Fibroblast of lung (primary cell): ENCODE measurements around the gene XPC. TPM values are rescaled to one million over a fixed set of nuclear protein-coding genes. Genes with fewer than 3 reads are reported as not detected.

Experiments used
- DNase-seq, 2 donors: peaks; one replicate each; pipeline versions ENCODE4 v3.0.0 to v3.0.0-alpha.2; 2010; ENCODE audit warnings: low read depth in 2 of 2
- H2AFZ ChIP-seq: 2 replicates; pipeline ENCODE4 v1.5.1; 2012; ENCODE audit warnings: low read length, control low read depth, inconsistent platforms
- H3K27ac ChIP-seq: 2 replicates; pipeline ENCODE4 v1.5.1; 2011; ENCODE audit warnings: low read length, control low read depth; ENCODE audit not compliant: insufficient read depth
- H3K27me3 ChIP-seq: 2 replicates; pipeline ENCODE4 v1.5.1; 2011; ENCODE audit warnings: mild to moderate bottlenecking, low read length; ENCODE audit not compliant: control insufficient read depth, insufficient read depth
- H3K36me3 ChIP-seq: 2 replicates; pipeline ENCODE4 v1.5.1; 2011; ENCODE audit warnings: low read length; ENCODE audit not compliant: control insufficient read depth, insufficient read depth
- H3K4me1 ChIP-seq: 2 replicates; pipeline ENCODE4 v1.5.1; 2011; ENCODE audit warnings: low read length; ENCODE audit not compliant: control insufficient read depth, insufficient read depth; ENCODE audit errors: extremely low read depth
- H3K4me2 ChIP-seq: 2 replicates; pipeline ENCODE4 v1.5.1; 2011; ENCODE audit warnings: low read length, control low read depth; ENCODE audit not compliant: insufficient read depth; ENCODE audit errors: extremely low read depth
- H3K4me3 ChIP-seq, 4 experiments: fragments of 200-600 bp in 1 of 4; sonication (generic) in 1 of 4; replicated peaks in 1 of 4; 2 replicates each; pipeline ENCODE4 v1.5.1; 2011 to 2016; ENCODE audit warnings: low read length in 4 of 4, low read depth in 3 of 4, mild to moderate bottlenecking in 3 of 4, control low read depth in 2 of 4, inconsistent platforms in 1 of 4, mixed read lengths in 1 of 4; ENCODE audit not compliant: insufficient read depth in 1 of 4; ENCODE audit errors: control extremely low read depth in 1 of 4
- H3K79me2 ChIP-seq: 2 replicates; pipeline ENCODE4 v1.5.1; 2012; ENCODE audit warnings: mild to moderate bottlenecking, low read length, inconsistent platforms; ENCODE audit not compliant: control insufficient read depth, insufficient read depth
- H3K9ac ChIP-seq: 2 replicates; pipeline ENCODE4 v1.5.1; 2011; ENCODE audit warnings: mild to moderate bottlenecking, low read length, control low read depth; ENCODE audit not compliant: insufficient read depth
- H3K9me3 ChIP-seq: 2 replicates; pipeline ENCODE4 v1.5.1; 2012; ENCODE audit warnings: low read depth, low read length; ENCODE audit not compliant: control insufficient read depth, insufficient read depth
- H4K20me1 ChIP-seq: 2 replicates; pipeline ENCODE4 v1.5.1; 2011; ENCODE audit warnings: low read length; ENCODE audit not compliant: control insufficient read depth, insufficient read depth; ENCODE audit errors: extremely low read depth
- CTCF ChIP-seq, 2 donors: IDR thresholded peaks in 1 of 2; conservative IDR thresholded peaks in 1 of 2; 1 replicate in 1 of 2; 2 replicates in 1 of 2; pipeline ENCODE4 v1.5.1; 2011 to 2012; ENCODE audit warnings: low read length in 2 of 2, control low read depth in 1 of 2, inconsistent platforms in 1 of 2, low read depth in 1 of 2, mild to moderate bottlenecking in 1 of 2
- EZH2 ChIP-seq: IDR thresholded peaks from 2 replicates; pipeline ENCODE4 v1.5.1; 2012; ENCODE audit warnings: low read length, control low read depth, mild to moderate bottlenecking; ENCODE audit errors: missing control alignments
- polyA plus RNA-seq, 2 donors: library from polyadenylated mRNA; depleted of rRNA in 1 of 2; stranded (reverse) in 1 of 2; unstranded in 1 of 2; fragments of >200 nt; gene quantifications; 2 replicates each; pipeline ENCODE4 v1.2.1, GENCODE V29; 2011 to 2012; ENCODE audit warnings: missing spikeins in 1 of 2
- total RNA-seq: library from RNA; depleted of rRNA; stranded (reverse); fragments of >200 nt; gene quantifications from 2 replicates; pipeline ENCODE4 v1.2.1, GENCODE V29; 2014

The XPC gene
- total and polyA plus RNA-seq, 2 donors (not counting 1 experiment from before 2014, with no cell fraction given) = 18.4 to 95.6 TPM

- no peak for TF ChIP-seq EZH2
- TF ChIP-seq CTCF (conservative IDR thresholded peaks at IDR 0.05 in 1 of 2, IDR thresholded peaks at IDR 0.05 in 1 of 2; ENCODE audit: low read depth in 1 of 2, low read length in 2 of 2) = no peak
These were observed 21.9 kb upstream of the XPC start for GRCh38 chr3:14200276-14200675.

GRCh38 chr3:14199641-14200040 is 21.2 kb upstream of the XPC start:
- H3K9ac ChIP-seq = no peak overlapping the region
- no peaks in the 10 kb centered on the region for H3K27me3 ChIP-seq
- no peak for DNase-seq
- peaks cover 2% of the 10 kb centered on the region for H3K79me2 ChIP-seq
- H4K20me1 ChIP-seq = no peaks in the 10 kb centered on the region
- peaks cover 2% of the 10 kb centered on the region for H3K36me3 ChIP-seq
- no peak overlapping the region for H2AFZ ChIP-seq
- no peaks in the 10 kb centered on the region for H3K9me3 ChIP-seq
- H3K4me3 ChIP-seq = no peak overlapping the region
- no peak overlapping the region for H3K4me2 ChIP-seq
- TF ChIP-seq EZH2 (no peak), CTCF (conservative IDR thresholded peaks at IDR 0.05 in 1 of 2, IDR thresholded peaks at IDR 0.05 in 1 of 2; ENCODE audit: low read depth in 1 of 2, low read length in 2 of 2) (no peak)
- H3K4me1 ChIP-seq = peaks cover 26% of the 10 kb centered on the region
- no peak overlapping the region for H3K27ac ChIP-seq

More at GRCh38 chr3:14200276-14200675, 21.9 kb upstream of the XPC start:
- no peaks in the 10 kb centered on the region for H3K27me3 ChIP-seq
- H3K36me3 ChIP-seq = no peaks in the 10 kb centered on the region
- no peak overlapping the region for H3K27ac ChIP-seq
- no peaks in the 10 kb centered on the region for H3K9me3 ChIP-seq
- no peak overlapping the region for H2AFZ ChIP-seq
- no peaks in the 10 kb centered on the region for H4K20me1 ChIP-seq
- peaks cover 28% of the 10 kb centered on the region for H3K4me1 ChIP-seq
- no peak overlapping the region for H3K4me3 ChIP-seq
- H3K9ac ChIP-seq = no peak overlapping the region
- no peak for DNase-seq
- no peaks in the 10 kb centered on the region for H3K79me2 ChIP-seq
- no peak overlapping the region for H3K4me2 ChIP-seq

GRCh38 chr3:14194865-14195264 is 16.5 kb upstream of the XPC start:
- H3K9ac ChIP-seq = no peak overlapping the region
- TF ChIP-seq CTCF (conservative IDR thresholded peaks at IDR 0.05 in 1 of 2, IDR thresholded peaks at IDR 0.05 in 1 of 2; ENCODE audit: low read depth in 1 of 2, low read length in 2 of 2) = no peak
- no peak for TF ChIP-seq EZH2

More at GRCh38 chr3:14194865-14195264, 16.5 kb upstream of the XPC start:
- Histone ChIP-seq H3K36me3 (peaks cover 2% of the 10 kb centered on the region), H3K79me2 (peaks cover 2% of the 10 kb centered on the region), H3K4me3 (no peak overlapping the region), H3K27me3 (no peaks in the 10 kb centered on the region), H4K20me1 (no peaks in the 10 kb centered on the region), H3K4me2 (no peak overlapping the region), H2AFZ (no peak overlapping the region), H3K9me3 (no peaks in the 10 kb centered on the region), H3K27ac (no peak overlapping the region), H3K4me1 (no peaks in the 10 kb centered on the region)
- no peak for DNase-seq
